Fibroblast of lung (primary cell): Measurements from ENCODE around the gene PCK2.

ENCODE experiments used
- CTCF ChIP-seq, 2 donors: IDR thresholded peaks in 1 of 2; conservative IDR thresholded peaks in 1 of 2; 1 replicate in 1 of 2; 2 replicates in 1 of 2; pipeline ENCODE4 v1.5.1; 2011 to 2012; ENCODE audit warnings: low read length in 2 of 2, control low read depth in 1 of 2, inconsistent platforms in 1 of 2, low read depth in 1 of 2, mild to moderate bottlenecking in 1 of 2
- EZH2 ChIP-seq: IDR thresholded peaks from 2 replicates; pipeline ENCODE4 v1.5.1; 2012; ENCODE audit warnings: low read length, control low read depth, mild to moderate bottlenecking; ENCODE audit errors: missing control alignments

- TF ChIP-seq CTCF (conservative IDR thresholded peaks at IDR 0.05 in 1 of 2, IDR thresholded peaks at IDR 0.05 in 1 of 2; ENCODE audit: low read depth in 1 of 2, low read length in 2 of 2) (no peak), EZH2 (no peak)
These were observed 6.3 kb downstream of the PCK2 start for GRCh38 chr14:24100197-24100981.
